Erythroblast (primary cell): ENCODE measurements around the gene GRPEL1.

Source experiments
- GATA1 ChIP-seq: IDR thresholded peaks from 2 replicates; pipeline ENCODE4 v1.6.1; 2011; ENCODE audit warnings: low read depth, mild to moderate bottlenecking, control low read depth, low read length, moderate library complexity
- POLR2A ChIP-seq: IDR thresholded peaks from 2 replicates; pipeline ENCODE4 v1.6.1; 2011; ENCODE audit warnings: mild to moderate bottlenecking, low read length

- no peak for TF ChIP-seq POLR2A
- TF ChIP-seq GATA1: no peak
These were observed 14.7 kb downstream of the GRPEL1 start for GRCh38 chr4:7052923-7053715.
